ENCODE data around the gene NUDT5. TPM values are rescaled to one million over a fixed set of nuclear protein-coding genes. Genes with fewer than 3 reads are reported as not detected.

The NUDT5 gene

Small RNA genes within 50 kb of the gene (small RNA-seq; reads per million reads assigned to genes)
- gene MIR548AK (ENCODE audit: low read depth) (not detected), gene RNU6-88P (ENCODE audit: low read depth) (not detected)
